NOMO-1 treated with DMSO at 0.1 percent for 48 hours (cell line): ENCODE data around the gene AURKAIP1.
"Not testable (repeated sequence)": the region's sequence is repeated elsewhere in the genome, so short reads cannot be mapped to it uniquely, and the experiment has no call there.

Experiments used
- DNase-seq: peaks from one replicate; lab custom pipeline; 2025; ENCODE audit not compliant: unreplicated experiment; lab: John Stamatoyannopoulos, UW

The AURKAIP1 gene

DNA sequence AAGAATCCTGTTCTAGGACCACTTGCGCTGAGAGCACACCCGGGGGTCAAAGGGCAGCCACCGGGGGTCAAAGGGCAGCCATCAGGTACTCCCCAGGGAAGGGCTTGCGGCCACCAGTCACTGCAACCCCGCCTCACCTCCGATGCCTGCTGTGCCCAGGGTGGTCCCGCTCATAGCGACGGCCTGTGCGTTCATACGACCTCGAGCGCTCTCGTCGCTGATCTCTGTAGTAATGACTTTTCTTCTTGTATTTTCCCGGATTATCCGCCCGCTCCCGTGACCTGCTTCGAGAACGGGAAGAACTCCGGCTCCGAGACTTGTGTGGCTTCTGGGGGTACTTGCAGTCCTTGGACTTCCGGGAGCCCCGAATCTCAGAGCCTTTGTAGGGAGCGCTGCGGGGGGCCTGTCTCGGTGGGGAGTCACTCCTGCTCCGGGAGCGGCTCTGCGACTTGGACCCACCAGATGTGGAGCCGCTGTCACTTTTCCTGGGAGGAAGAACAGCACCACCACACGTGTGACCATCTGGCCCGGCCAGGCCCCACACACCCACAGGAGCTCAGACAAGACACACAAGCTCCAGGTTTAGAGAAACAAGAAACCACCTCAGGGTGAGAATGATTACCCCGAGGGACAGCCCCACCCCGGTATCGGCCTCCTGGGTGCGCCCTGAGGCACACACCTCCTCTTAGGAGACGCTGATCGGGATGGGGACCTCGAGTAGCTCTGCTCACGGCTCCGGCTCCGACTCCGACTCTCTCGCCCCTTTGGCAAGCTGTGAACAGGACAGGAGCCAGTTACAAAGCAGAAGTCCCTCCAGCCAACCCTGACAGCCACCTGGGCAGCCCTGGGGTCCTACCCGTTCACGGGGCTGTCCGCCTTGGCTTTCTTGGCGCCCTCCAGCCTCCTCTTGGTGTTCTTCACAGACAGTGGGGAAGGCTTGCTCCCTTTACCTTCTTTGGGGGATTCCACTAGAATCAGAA lies 12.4 kb upstream of the AURKAIP1 start:
- DNase-seq: no peak

DNA sequence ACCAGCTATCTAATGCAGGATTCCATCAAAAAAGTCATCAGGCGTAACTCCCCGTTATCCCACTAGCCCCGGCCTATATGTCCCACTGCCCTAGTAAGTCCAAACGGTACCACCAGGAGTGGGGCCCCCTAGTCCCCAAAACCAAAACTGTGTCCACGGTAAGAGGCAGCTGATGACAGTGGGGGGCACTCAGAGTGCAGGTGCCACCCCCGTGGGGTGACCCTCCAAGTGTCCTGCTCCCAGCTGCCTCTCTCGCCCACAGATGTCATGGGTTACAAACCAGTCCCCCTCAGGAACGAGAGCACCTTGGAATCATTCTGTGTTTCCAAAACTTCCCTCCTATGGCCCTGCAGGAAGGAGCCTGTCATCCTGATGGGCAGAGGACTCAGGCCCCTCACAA lies 10.9 kb upstream of the AURKAIP1 start:
- DNase-seq: no peak

DNA sequence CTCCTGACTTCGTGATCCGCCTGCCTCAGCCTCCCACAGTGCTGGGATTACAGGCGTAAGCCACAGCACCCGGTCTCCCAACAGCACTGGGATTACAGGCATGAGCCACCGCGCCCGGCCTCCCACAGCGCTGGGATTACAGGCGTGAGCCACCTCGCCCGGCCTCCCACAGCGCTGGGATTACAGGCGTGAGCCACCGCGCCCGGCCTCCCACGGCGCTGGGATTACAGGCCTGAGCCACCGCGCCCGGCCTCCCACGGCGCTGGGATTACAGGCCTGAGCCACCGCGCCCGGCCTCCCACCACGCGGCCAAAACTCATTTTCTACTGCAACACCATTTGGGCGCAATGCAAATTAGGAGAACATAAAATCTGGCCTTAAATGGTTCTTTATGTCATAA lies 10.3 kb upstream of the AURKAIP1 start:
- DNase-seq: not testable (repeated sequence)

DNA sequence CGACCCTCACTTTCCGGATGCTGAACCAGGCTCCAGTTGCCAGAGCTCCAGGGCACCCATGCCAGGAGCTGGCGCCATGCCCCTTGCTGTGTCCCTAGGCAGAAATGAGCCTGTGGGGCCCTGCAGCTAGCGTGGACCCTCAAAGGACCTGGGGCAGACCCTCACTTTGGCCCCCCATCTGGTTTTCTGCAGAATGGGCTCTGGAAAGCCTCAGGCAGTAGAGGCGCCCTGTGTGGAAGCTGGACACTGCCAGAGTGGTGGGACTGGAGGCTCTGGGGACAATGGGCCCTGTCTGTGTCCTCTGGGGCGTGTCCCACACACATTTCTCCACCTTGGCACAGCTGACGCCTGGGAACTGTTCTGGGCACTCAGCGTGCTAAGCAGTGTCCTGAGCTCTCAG lies 6.3 kb upstream of the AURKAIP1 start:
- no peak for DNase-seq

DNA sequence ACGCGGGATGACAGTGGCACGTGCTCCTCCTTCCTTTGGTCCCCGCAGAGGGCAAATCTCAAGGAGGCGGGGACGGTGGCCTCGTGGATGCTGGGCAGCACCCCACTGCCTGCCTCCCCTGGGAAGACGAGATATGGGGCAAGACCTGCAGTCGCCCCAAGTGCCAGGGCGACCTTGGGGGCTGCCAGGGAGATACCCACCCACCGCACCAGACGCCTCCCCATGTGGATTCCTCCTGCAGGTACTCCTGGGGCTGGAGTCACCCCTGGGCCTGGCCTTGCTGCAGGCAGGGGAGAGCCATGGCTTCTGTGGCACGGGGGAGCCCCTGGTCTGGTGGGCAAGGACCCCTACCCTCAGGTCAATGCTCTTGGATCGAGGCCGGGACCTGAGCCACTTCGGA lies 5.9 kb upstream of the AURKAIP1 start:
- no peak for DNase-seq

DNA sequence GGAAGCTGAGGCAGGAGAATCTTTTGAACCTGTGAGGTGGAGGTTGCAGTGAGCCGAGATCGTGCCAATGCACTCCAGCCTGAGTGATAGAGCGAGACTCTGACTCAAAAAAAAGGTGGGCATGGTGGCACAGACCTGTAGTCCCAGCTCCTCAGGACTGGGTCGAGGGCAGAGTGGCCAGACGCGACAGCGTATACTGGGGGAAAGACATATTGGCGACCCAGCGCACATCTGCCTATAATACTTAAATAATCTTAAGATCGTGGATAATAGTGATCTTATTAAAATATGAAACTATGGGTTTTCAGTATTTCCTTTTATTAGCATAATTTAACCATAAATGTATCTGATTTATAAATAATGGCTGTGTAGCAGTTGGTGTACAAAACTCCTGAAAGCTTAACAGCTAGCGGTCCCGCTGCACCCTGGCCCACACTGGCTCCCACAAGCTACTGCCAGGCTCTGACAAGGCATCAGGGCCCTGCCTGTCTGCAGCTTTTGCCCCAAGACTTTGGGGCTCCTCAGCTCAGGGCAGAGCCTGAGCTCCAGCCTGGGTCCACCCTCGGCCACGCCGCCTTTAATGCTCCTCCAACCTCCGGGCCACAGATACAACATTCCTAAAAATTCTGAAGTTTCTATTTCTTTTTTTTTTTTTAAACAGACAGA lies 2.7 kb upstream of the AURKAIP1 start:
- no peak for DNase-seq

DNA sequence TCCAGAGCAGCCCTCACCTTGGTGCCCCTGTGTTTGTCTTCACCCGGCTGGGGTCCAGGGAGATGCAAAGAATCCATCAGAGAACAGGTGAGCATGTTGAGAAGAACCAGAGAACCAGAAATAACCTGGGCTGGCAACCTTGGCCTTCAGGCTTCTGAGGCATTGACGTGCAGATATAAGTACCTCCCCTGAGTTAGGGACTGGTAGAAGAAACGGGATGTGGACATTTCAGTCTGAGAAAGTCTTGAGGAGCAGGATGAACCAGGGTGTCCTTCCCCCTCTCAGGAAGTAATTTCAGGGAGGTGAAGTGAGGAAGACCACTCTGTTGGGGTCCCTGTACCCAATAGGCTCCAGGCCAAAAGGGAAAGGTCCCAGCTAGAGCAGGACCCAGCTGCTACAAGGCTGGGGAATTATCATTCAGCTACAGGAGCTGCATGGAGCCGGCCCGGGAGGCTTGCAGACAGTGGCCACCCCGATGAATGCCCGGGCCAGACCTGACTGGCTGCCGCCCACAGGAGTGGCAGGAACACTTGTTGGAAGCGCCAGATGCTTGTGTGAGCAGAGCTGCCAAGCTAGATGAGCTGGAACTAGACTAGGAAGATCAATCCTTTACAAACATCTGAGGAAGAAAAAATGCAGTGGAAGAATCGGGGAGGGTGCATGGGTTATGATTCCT lies 1.7 kb upstream of the AURKAIP1 start:
- DNase-seq: no peak

DNA sequence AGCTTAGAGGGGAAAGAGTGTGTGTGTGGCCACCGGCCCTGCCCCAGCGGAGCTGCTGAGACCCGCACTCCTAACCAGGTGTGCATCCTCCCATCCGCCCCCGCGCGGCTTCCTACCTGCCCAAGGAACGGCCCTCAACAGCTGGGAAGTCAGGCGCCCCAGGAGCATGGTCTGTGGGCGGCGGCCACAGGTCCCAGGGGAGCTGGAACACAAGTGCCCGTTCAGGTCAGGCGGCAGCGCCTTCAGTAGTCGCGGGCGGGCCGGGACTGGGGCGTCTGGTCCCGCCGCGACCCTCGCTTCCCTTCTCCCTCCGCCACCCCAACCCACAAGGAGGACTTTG lies 448 bp downstream of the AURKAIP1 start:
- DNase-seq: no peak

DNA sequence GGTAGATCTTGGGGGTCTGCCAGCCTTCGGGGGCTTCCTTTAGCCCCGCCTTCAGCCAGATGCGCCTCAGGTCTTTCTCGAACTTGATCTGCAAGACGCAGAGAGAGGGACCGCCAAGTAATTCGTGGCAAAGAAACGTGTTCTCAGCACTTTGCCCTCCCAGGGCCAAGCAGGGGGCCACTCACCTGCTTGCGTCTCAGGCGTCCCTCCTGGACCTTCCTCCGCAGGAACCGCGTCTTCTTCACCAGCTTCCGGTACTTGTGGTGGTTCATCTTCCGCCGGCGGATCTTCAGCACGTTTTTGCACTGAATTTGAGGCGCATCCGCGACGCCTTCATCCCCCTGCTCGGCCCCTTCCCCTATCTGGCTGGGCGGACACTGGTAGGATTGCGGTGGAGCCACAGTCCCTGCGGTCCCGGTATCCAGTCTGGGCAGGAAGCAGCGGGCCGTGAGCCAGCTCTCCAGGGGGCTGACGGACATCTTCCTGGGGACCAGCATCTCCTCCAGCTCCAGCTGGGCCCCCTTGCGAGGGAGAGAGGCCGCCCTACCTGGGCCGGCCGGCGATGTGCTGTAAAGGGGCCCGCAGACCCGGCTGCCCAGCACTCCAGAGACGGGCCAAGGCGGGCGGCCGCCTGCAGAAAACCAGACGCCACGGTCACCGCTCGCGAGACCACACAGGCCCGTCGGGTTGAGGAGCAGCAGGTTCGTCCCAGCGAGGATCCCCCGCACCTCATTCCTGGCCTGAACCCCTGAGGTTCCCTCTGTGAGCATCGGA lies 1.0 kb downstream of the AURKAIP1 start:
- DNase-seq: no peak

DNA sequence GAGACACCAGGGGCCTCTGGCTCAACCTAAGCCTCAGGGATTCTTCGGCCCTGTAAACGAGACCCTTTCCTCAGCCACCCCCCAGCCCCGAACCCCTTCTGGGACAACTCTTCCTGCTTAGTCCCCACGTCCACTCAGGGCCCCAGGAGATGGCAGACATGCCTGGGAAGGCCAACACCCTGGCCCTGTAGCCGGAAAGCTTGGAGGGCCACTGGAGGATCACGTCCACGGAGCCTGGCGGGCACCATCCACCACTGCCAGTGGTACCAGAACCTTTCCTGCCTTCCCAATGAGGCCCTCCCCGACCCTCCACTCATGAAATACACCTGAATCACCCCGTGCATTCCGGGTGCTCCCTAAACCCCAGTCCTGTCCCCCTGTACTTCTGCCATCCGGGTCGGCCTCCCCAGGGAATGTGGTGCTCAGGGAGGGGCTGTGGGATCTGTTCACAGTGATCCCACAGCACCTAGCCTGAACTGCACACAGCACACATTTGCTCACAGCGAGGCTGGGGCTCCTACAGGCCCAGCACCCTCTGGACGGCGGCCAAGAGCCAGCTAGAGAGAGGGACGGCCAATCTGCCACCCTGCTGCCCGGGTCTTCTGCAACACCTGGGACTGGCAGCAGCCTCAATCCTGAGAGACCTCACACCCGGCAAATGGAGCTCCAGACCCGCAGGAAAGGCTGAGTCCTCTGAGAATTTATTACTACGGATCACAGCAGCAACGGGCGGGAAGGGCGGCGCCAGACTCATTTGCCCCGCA lies 1.8 kb downstream of the AURKAIP1 start:
- DNase-seq: no peak

DNA sequence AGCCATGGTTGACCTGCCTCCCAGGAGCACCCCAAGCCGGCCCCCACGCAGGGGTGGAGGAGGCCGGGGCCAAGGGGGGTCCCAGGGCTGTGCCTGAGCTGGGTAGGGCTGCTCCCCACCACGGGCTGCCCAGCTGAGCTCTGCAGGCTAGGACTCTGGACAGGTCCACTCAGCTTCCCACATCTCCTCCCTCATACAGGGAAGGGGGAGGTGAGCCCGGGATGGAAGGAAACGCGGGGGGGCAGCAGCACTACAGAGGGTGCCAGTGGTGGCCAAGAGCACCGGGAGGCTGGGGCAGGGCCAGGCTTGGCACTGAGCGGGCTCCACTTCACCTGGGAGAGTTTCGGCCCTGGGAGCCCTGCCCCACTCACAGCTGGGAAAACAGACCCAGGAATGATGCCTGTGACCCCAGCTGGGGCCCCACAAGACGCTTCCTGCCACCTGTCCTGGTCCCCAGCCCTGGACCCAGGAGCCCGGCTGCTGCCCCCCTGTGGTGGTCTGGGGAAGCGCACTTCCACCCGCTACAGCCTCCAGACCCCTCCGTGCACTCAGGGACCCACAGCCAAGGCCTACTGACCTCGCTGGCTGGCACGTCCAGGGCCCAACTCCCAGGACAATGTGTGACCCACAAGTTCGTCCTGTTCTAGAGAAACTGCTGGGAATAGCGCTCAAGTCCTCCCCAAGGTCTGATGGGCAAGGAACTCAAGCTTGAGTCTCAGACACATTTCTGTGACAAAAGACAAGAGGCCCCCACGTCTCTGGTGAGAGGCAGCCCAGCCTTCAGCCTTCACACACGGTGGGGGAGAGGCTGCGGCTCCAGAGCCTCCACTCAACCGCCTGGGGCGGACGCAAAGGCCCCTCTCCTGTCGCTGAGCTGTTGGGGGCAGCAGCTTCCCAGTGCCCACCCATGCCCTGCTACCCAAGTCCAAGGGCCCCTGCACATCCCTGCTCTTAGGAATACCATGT lies 3.0 kb downstream of the AURKAIP1 start:
- peak; percentile 55 for DNase-seq

DNA sequence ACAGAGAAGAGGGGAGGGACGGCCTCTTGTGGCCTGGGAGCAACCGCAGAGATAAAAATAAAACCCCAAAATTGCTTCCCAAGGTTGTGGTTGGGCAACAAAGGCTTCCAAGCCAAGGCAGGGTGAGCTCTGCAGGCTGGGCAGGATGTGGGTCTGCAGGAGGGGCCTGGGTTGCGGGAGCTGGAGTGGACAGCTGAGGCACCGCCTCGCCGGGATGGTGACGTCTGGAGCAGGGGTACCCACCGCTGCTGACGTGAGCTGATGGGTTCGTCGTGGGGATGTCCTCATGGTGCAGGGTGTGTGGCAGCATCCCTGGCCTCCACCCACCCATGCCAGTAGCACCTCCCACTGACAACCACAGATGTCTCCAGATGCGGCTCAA lies 3.7 kb downstream of the AURKAIP1 start:
- peak; percentile 88 for DNase-seq

DNA sequence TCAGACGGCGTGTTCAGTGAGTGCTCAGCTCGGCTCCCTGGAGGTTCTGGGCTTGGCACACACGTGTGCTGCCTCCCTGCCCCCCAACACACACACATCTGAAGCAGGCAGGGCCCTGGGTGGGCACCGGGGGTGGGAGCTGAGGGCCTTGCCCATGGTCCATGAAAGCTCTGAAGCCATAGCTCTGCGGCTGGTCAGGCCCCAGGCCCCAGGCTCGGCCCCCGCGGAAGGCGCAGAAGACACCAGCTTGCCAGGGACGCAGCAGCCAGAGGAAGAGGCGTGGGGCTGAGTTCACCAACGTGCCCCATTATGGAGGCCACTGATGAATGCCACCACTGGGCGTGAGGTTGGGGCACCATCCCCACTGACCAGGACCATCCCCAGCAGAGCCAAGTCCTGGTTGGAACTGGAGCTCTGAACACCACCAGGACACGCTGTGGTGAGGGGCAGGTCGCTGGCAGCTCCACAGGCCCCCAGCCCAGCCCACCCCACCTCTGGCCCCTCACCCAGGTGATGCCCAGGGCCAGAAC lies 4.2 kb downstream of the AURKAIP1 start:
- DNase-seq: no peak

DNA sequence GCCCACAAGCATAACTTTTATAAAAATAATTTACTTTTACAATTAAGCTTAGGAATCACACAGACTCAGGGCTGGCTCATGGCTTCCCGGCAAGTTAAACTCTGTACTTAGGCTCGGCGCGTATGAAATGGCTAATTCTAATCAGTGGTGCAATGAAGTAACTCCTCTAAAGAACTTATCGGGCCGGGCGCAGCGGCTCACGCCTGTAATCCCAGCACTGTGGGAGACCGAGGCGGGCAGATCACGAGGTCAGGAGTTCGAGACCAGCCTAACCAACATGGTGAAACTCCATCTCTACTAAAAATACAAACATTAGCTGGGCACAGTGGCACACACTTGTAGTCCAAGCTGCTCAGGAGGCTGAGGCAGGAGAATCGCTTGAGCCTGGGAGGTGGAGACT lies 4.9 kb downstream of the AURKAIP1 start:
- not testable (repeated sequence) for DNase-seq

DNA sequence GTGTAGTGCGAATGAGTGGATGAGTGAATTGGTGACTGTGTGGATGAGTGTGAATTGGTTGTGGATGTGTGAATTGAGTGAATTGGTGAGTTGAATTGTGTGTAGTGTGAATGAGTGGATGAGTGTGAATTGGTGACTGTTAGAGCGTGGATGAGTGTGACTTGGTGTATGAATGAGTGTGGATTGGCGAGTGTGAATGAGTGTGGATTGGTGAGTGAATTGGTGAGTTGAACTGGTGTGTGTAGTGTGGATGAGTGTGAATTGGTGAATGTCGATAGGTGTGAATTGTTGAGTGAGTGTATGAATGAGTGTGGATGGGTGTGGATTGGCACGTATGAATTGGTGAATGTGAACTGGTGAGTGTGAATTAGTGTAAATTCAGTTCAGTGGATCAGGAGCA lies 7.7 kb downstream of the AURKAIP1 start:
- no peak for DNase-seq

DNA sequence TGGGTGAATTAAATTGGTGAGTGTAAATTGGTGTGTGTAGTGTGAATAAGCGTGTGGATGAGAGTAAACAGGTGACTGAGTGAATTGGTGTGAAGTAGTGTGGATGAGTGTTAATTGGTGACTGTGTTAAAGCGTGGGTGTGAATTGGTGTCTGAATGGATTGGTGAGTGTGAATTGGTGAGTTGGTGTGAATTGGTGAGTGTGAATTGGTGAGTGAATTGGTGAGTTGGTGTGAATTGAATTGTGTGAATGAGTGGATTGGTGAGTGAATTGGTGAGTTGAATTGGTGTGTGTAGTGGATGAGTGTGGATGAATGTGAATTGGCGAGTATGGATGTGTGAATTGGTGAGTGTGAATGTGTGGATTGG lies 8.3 kb downstream of the AURKAIP1 start:
- DNase-seq: no peak

DNA sequence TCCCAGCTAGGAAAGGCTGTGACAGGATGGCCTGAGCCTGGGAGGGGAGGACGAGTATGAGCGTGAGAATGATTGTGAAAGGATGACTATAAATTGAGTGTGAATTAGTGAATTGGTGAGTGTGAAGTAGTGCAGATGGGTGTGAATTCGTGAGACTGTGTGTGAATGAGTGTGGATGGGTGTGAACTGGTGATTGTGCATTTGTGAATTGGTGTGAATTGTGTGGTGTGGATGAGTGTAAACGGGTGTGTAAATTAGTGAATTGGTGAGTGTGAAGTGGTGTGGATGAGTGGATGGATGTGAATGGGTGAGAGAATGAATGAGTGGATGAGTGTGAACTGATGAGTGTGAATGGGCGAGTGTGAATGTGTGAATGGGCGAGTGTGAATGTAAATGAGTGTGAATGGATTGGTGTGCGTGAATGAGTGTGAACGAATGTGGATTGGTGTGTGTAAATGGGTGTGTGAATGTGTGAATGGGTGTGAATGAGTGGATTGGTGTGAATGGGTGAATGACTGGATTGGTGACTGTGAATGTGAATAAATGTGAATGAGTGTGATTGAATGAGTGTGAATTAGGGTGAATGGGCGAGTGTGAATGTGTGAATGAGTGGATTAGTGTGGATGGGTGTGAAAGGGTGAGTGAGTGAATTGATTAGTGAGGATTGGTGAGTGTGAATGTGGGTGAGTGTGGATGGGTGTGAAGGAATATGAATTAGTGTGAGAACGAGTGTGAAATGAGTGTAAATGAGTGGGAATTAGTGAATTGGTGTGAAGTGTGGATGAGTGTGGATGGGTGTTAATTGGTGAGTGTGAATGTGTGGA lies 8.9 kb downstream of the AURKAIP1 start:
- no peak for DNase-seq

DNA sequence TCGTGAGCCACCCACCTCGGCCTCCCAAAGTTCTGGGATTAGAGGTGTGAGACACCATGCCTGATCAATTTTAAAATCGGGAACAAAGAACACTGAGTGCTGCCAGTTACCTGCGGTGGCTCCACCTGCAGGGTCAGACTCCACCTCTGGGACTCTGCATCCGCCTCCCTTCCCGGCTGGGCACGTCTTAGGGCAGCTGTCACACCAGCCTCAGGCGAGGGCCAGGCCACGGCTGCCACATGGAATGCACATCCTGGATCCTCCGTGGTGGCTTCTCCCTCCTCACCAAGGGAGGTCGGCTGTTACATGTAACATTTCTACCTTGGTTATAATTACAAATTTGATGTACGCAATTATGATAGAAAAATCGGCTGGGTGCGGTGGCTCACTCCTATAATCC lies 10.7 kb downstream of the AURKAIP1 start:
- DNase-seq: no peak
